GM12865 (cell line): Measurements from ENCODE around the gene ZNF76.

Experiments used
- DNase-seq: peaks from one replicate; pipeline ENCODE4 v3.0.0; 2010; ENCODE audit warnings: low read depth
- H3K4me3 ChIP-seq: 2 replicates; pipeline ENCODE4 v1.5.1; 2011; ENCODE audit warnings: mild to moderate bottlenecking, low read depth, low read length, control low read depth
- TF ChIP-seq, protein P1 (sequence below): IDR thresholded peaks from 2 replicates; pipeline ENCODE4 v1.5.1; 2011; ENCODE audit warnings: low read length, control low read depth, low read depth, inconsistent platforms; ENCODE audit not compliant: insufficient read depth; ENCODE audit errors: missing control alignments

The ZNF76 gene

GRCh38 chr6:35262596-35262995 lies 3.1 kb downstream of the ZNF76 start:
- TF ChIP-seq, protein P1, sequence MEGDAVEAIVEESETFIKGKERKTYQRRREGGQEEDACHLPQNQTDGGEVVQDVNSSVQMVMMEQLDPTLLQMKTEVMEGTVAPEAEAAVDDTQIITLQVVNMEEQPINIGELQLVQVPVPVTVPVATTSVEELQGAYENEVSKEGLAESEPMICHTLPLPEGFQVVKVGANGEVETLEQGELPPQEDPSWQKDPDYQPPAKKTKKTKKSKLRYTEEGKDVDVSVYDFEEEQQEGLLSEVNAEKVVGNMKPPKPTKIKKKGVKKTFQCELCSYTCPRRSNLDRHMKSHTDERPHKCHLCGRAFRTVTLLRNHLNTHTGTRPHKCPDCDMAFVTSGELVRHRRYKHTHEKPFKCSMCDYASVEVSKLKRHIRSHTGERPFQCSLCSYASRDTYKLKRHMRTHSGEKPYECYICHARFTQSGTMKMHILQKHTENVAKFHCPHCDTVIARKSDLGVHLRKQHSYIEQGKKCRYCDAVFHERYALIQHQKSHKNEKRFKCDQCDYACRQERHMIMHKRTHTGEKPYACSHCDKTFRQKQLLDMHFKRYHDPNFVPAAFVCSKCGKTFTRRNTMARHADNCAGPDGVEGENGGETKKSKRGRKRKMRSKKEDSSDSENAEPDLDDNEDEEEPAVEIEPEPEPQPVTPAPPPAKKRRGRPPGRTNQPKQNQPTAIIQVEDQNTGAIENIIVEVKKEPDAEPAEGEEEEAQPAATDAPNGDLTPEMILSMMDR = no peak
- no peak overlapping the region for H3K4me3 ChIP-seq
- no peak for DNase-seq

- DNase-seq = peak; percentile 19
- H3K4me3 ChIP-seq = no peak overlapping the region; the same call in 1 of the 2 replicates
- TF ChIP-seq, protein P1 = no peak
Observed at GRCh38 chr6:35264550-35265274, 5.2 kb downstream of the ZNF76 start.

DNA sequence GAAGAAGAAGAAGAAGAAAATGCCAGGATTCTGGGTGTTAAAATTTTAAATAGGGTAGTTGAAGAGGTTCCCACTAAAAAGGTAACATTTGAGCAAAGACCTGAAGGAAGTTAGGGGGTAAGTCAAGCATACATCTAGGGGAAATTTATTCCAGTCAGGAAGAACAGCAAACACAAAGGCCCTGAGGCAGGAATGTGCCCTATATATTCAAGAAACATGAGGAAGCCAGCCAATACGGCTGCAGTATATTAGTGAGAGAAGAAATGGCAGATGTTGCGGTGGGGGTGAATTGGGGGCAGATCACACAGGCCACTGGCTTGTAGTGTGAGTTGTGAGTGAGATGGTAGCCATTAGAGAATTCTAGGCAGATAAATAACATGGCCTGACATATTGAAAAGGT lies 6.0 kb downstream of the ZNF76 start:
- no peak for DNase-seq
- no peak overlapping the region for H3K4me3 ChIP-seq
- TF ChIP-seq, protein P1 = no peak

DNA sequence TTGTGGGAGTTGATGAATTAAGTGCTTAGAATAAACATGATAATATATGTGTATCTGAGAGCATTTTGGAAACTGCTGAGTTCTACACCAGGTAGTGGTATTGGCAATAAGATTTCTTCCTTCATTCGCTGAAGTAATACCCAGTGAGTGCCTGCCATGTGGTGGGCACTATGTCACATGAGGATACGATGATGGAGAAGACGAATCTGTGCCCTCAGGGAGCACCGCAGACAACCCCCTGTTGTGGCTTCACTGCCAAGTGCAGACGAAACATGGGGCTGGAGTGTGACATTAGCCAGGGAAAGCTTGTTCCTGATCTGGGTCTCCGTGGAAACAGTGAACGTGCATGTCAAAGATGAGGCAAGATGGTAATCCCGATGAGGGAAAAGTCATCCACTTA lies 7.9 kb downstream of the ZNF76 start:
- DNase-seq = no peak
- H3K4me3 ChIP-seq = no peak overlapping the region
- TF ChIP-seq, protein P1 = no peak

GRCh38 chr6:35267897-35268296 lies 8.4 kb downstream of the ZNF76 start:
- TF ChIP-seq, protein P1 = no peak
- no peak overlapping the region for H3K4me3 ChIP-seq
- DNase-seq = no peak

- TF ChIP-seq, protein P1 = no peak
- DNase-seq = no peak
- H3K4me3 ChIP-seq = no peak overlapping the region
Observed at GRCh38 chr6:35272005-35272404, 12.5 kb downstream of the ZNF76 start.
